Activated T-helper 9 cell treated with anti-CD3 and anti-CD28 coated beads, Interleukin-2, amount 50 U/mL, for 16 hours (primary cell): ENCODE measurements around the gene PREX1.

Experiments used
- DNase-seq: peaks from one replicate; pipeline ENCODE4 v3.0.0-alpha.2; 2020; ENCODE audit warnings: low read depth

PREX1 gene

DNA sequence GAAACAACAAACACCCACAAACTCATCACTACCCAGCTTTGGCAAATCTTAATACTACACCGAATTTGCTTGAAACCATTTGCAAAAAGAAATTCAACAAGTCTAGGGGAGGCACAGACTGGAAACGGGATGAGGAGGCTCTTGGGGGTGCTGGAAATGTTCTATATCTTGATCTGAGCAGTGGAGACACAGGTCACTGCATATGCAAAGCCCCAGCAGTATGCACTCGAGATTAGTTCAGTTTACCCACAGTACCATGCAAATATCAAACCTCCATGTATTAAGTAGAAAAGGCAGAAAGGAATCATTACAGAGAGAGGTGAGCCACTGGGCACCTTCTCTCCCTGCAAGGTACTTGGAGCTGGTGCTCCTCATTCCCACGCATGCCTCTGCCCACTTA is 75.9 kb downstream of the PREX1 start:
- no peak for DNase-seq

GRCh38 chr20:48750941-48751635 is 76.7 kb downstream of the PREX1 start:
- DNase-seq, result peak; percentile 36

- no peak for DNase-seq
These were observed 77.4 kb downstream of the PREX1 start for GRCh38 chr20:48750376-48750775.

DNA sequence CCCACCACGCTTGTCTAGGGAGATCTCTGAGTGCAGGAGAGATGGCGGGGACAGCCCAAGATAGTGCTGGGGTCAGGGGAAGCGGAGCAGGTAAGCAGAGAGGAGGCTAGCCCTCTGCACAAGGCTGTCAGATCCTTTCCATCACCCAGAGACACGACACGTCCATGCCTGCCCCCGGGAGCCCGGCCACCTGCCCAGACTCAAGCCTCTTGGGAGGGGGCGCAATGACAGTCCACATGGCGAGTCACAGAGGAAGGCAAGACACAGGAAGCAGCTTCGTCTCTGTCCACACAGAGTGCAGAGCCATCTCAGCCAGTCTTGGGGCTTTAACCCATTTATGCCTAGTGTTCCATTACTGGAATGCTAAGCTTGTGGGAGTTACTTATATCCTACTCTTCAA is 78.4 kb downstream of the PREX1 start:
- DNase-seq, result no peak

GRCh38 chr20:48748556-48748955 is 79.2 kb downstream of the PREX1 start:
- DNase-seq, result no peak

DNA sequence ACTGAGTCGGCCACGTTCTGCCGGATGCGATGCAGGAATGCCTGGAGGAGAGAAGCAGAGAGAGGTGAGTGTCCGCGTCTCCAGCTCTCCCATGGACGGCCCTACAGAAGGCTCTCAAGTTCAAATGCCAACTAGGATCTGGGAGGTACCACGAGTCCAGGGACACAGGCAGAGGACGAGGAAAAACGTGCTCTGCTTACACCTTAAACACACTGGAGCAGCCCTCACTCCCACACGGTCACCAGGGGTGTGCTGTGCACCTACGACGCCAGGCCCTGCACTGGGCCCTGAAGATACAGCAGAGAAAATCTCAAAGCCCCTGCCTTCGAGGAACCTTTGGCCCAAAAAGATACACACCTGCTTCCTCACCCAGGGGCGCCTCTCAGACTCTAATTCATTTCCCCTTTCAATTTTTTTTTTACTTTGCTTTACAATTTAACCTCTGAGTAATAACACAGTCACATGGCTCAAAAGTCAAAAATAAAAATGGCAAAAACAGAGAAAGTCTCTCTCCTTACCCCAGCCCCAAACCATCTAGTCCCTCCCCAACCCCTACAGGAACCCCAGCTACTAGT is 79.9 kb downstream of the PREX1 start:
- DNase-seq, result no peak

DNA sequence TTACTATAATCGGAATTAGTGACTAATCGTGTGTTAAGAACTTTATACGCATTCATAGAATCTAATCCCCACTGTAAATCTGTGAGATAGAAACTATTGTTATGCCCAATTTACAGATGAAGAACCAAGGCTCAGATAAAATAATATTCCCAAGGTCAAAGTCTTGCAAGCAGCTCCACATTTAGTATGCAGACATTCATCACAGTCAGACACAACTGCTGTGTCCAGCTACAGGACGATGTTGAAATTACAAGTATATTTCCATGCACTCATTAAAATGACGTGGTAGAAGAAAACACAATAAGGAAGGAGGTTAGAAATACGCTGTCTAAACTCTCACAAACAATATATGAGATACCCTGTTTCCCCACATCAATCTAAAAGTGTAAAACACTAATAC is 82.5 kb downstream of the PREX1 start:
- DNase-seq, result no peak

DNA sequence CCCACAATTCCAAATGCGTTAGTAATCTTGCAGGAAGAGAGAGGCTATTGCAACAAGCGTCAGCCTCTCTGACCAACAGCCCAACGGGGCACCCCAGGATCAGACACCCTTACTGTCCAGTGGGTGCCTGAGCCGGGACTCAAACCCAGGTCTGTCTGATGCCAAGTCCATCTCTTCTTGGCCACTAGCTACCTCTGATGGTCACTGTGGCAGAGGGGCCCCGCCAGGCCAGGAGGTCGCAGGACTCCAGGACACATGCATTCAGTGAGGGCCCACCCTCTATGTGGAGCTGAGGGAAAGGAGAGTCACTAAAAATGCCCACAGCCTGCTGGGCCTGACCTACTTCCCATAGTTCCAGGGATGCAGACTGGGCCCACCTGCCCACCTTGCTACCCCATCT is 83.3 kb downstream of the PREX1 start:
- no peak for DNase-seq

DNA sequence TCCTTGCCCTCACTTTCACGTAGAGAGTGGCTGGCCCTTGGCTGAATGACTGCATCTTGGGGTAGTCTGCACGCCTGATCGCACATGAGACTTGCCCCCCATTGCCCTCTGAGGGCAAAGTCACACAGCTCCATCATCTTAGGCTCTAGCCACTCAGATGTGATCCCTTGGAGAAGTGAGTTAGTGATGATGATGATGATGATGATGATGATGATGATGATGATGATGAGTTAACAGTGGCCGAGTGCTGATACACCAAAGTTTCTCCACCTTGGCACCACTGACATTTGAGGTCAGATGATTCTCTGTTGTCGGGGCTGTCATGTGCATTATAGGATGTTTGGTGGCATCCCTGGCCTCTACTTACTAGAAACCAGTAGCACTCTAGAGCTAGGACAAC is 84.0 kb downstream of the PREX1 start:
- DNase-seq, result no peak

- DNase-seq, result no peak
These were observed 84.7 kb downstream of the PREX1 start for GRCh38 chr20:48742912-48743680.

- no peak for DNase-seq
These were observed 85.6 kb downstream of the PREX1 start for GRCh38 chr20:48742233-48742632.

GRCh38 chr20:48741669-48742068 is 86.1 kb downstream of the PREX1 start:
- DNase-seq, result no peak

- no peak for DNase-seq
These were observed 87.1 kb downstream of the PREX1 start for GRCh38 chr20:48740712-48741111.

GRCh38 chr20:48740292-48740649 is 87.5 kb downstream of the PREX1 start:
- no peak for DNase-seq

GRCh38 chr20:48739395-48740291 is 88.2 kb downstream of the PREX1 start:
- DNase-seq, result peak; percentile 47

- DNase-seq, result peak; percentile 69
These were observed 89.1 kb downstream of the PREX1 start for GRCh38 chr20:48738399-48739304.

- no peak for DNase-seq
These were observed 89.8 kb downstream of the PREX1 start for GRCh38 chr20:48738094-48738398.

DNA sequence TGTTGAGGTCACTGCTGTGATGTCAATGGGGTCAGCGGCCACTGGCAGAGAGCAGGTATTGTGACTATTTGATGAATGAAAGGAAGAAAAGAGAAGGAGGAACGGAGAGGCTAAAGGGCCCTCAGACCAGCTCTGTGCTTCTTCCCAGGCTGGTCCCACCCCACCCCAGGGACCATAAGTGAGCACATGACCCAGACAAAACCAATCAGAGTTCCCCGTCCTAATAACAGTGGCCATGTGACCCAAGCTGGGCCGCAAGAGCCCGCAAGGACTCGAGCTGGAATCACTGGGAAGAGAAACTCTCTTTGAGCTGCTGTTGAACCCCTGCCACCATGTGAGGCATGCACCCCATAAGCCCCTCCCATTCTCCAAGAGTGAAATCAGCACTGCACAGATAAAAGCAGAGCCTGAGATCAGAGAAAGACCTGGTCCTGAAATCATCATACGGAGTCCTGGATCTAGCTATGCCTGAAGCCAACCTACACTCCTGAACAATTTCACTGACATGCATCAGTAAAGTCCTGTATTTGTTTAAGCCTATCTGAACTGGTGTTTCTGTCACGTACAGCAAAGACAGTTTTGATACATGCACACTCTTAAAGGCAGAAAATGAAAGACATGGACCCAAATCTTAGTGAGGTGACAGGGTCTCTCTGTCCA is 90.2 kb downstream of the PREX1 start:
- DNase-seq, result no peak

DNA sequence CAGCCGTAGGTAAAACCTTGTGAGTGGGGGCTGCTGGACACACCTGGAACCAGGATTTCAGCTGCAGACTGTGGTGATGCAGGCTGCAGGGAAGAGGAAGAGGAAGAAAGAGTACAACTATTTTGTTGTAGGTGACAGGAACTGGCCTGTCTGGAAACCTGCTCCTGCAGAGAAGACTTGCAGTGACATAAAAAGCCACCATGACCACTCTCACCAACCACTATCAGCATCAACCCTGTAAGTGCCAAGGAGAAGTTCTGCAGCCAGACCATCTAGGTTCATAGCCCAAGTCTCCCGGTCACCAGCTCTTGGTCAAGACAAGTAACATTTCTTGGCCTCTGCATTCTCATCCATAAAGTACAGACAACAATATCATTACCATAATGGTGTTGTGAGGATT is 91.2 kb downstream of the PREX1 start:
- no peak for DNase-seq

- no peak for DNase-seq
These were observed 91.6 kb downstream of the PREX1 start for GRCh38 chr20:48736231-48736630.

DNA sequence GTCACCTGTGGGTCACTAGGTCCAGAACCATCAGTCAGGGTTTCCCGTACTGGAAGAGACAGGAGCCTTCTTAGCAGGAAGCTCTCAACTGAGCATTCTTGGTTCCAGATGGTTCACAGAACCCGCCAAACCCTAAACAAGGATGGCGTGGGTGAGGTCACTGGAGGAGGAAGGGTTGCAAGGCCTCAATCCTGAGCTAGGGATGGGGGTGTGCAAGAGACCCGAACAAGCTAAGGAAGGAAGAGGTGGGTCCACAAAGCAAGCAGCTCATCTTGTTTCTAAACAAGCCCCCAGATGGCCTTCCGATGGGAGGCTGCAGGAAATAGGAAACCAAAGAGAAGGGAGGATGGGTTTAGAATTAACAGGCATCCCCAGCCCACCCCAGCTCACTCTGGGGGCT is 92.7 kb downstream of the PREX1 start:
- no peak for DNase-seq
